Measurements from ENCODE around the gene FGF12. TPM values are rescaled to one million over a fixed set of nuclear protein-coding genes. Genes with fewer than 3 reads are reported as not detected.
A peak's percentile ranks its signal among the peaks of the same experiment; 100 is the strongest.

The FGF12 gene
- total RNA-seq, 2 donors from 2014 or later: 245 to 291 TPM

- intact Hi-C loops (cut with DNase I): no loop called here
- DNase-seq (no peak), ATAC-seq (no peak)
Measured at GRCh38 chr3:192550356-192550755, 177.0 kb downstream of the FGF12 start.

- intact Hi-C loops (cut with DNase I): loop anchor here in 1 of 2 donors (10.0 kb wide), 1 partner anchor 71 kb away; no protein-coding TSS in a partner anchor
- DNase-seq: no peak
- ATAC-seq: no peak
Measured at GRCh38 chr3:192545333-192545732, 182.0 kb downstream of the FGF12 start.

- ATAC-seq: no peak
- DNase-seq: no peak
- intact Hi-C loops (cut with DNase I): loop anchor here in 1 of 2 donors (10.0 kb wide), 1 partner anchor 68 kb away; no protein-coding TSS in a partner anchor
Measured at GRCh38 chr3:192543163-192543562, 184.2 kb downstream of the FGF12 start.

GRCh38 chr3:192516820-192517219, 210.5 kb downstream of the FGF12 start:
- intact Hi-C loops (cut with DNase I): no loop called here
- no peak for DNase-seq
- peak; percentile 32 to 34 for ATAC-seq

- intact Hi-C loops (cut with DNase I): no loop called here
- DNase-seq: no peak
- ATAC-seq: peak in 1 of 2 donors; percentile 48
Measured at GRCh38 chr3:192515664-192516045, 211.7 kb downstream of the FGF12 start.

GRCh38 chr3:192514754-192515663, 212.3 kb downstream of the FGF12 start:
- ATAC-seq: peak; percentile 35 to 56
- peak; percentile 26 for DNase-seq
- intact Hi-C loops (cut with DNase I): no loop called here

- ATAC-seq: peak in 1 of 2 donors; percentile 29
- DNase-seq: no peak
- intact Hi-C loops (cut with DNase I): no loop called here
Measured at GRCh38 chr3:192514081-192514753, 213.1 kb downstream of the FGF12 start.

- intact Hi-C loops (cut with DNase I): no loop called here
- DNase-seq: no peak
- no peak for ATAC-seq
Measured at GRCh38 chr3:192505731-192506130, 221.6 kb downstream of the FGF12 start.

- ATAC-seq: no peak
- intact Hi-C loops (cut with DNase I): no loop called here
- DNase-seq: no peak
Measured at GRCh38 chr3:192501401-192501800, 225.9 kb downstream of the FGF12 start.

GRCh38 chr3:192496905-192497587, 230.3 kb downstream of the FGF12 start:
- ATAC-seq (no peak), DNase-seq (no peak)
- intact Hi-C loops (cut with DNase I): no loop called here

- no peak for DNase-seq
- intact Hi-C loops (cut with DNase I): no loop called here
- peak; percentile 39 to 58 for ATAC-seq
Measured at GRCh38 chr3:192494174-192494573, 233.2 kb downstream of the FGF12 start.

GRCh38 chr3:192490720-192491119, 236.6 kb downstream of the FGF12 start:
- DNase-seq (no peak), ATAC-seq (no peak)
- intact Hi-C loops (cut with DNase I): no loop called here

GRCh38 chr3:192489579-192489978, 237.8 kb downstream of the FGF12 start:
- DNase-seq: no peak
- peak in 1 of 2 donors; percentile 57 for ATAC-seq
- intact Hi-C loops (cut with DNase I): no loop called here

- intact Hi-C loops (cut with DNase I): no loop called here
- no peak for DNase-seq
- ATAC-seq: no peak
Measured at GRCh38 chr3:192487033-192487432, 240.3 kb downstream of the FGF12 start.

- ATAC-seq: no peak
- DNase-seq: no peak
- intact Hi-C loops (cut with DNase I): no loop called here
Measured at GRCh38 chr3:192482809-192483208, 244.5 kb downstream of the FGF12 start.

- no peak for ATAC-seq
- no peak for DNase-seq
- intact Hi-C loops (cut with DNase I): no loop called here
Measured at GRCh38 chr3:192482391-192482790, 244.9 kb downstream of the FGF12 start.

- intact Hi-C loops (cut with DNase I): no loop called here
- no peak for ATAC-seq
- DNase-seq: no peak
Measured at GRCh38 chr3:192481638-192482037, 245.7 kb downstream of the FGF12 start.

- peak; percentile 77 to 83 for ATAC-seq
- DNase-seq: peak; percentile 46
- intact Hi-C loops (cut with DNase I): loop anchor here in 1 of 2 donors (1.0 to 5.0 kb wide), 2 partner anchors 95 to 336 kb away; no protein-coding TSS in a partner anchor
Measured at GRCh38 chr3:192467230-192468140, 259.9 kb downstream of the FGF12 start.

Measured in left cardiac atrium (tissue), 4 donors.